Measurements from ENCODE around the gene AFF1.

AFF1 gene

GRCh38 chr4:87092389-87093141, 157.8 kb downstream of the AFF1 start:
- no peak for DNase-seq

GRCh38 chr4:87093443-87094123, 158.8 kb downstream of the AFF1 start:
- no peak for DNase-seq

- DNase-seq = no peak
Measured at GRCh38 chr4:87097075-87097474, 162.3 kb downstream of the AFF1 start.

GRCh38 chr4:87100168-87100567, 165.4 kb downstream of the AFF1 start:
- DNase-seq = no peak

- DNase-seq = no peak
Measured at GRCh38 chr4:87101543-87102199, 166.9 kb downstream of the AFF1 start.

- no peak for DNase-seq
Measured at GRCh38 chr4:87103086-87103485, 168.3 kb downstream of the AFF1 start.

- no peak for DNase-seq
Measured at GRCh38 chr4:87103691-87104187, 168.9 kb downstream of the AFF1 start.

GRCh38 chr4:87105101-87105845, 170.5 kb downstream of the AFF1 start:
- DNase-seq = no peak

GRCh38 chr4:87108142-87108546, 173.3 kb downstream of the AFF1 start:
- DNase-seq = no peak

- no peak for DNase-seq
Measured at GRCh38 chr4:87109121-87109520, 174.3 kb downstream of the AFF1 start.

- DNase-seq = no peak
Measured at GRCh38 chr4:87109945-87110344, 175.1 kb downstream of the AFF1 start.

- no peak for DNase-seq
Measured at GRCh38 chr4:87112063-87112462, 177.3 kb downstream of the AFF1 start.

GRCh38 chr4:87114245-87115062, 179.6 kb downstream of the AFF1 start:
- DNase-seq = no peak

- no peak for DNase-seq
Measured at GRCh38 chr4:87116231-87116630, 181.4 kb downstream of the AFF1 start.

- no peak for DNase-seq
Measured at GRCh38 chr4:87117051-87117731, 182.4 kb downstream of the AFF1 start.

- no peak for DNase-seq
Measured at GRCh38 chr4:87117732-87118075, 182.9 kb downstream of the AFF1 start.

GRCh38 chr4:87118421-87118820, 183.6 kb downstream of the AFF1 start:
- no peak for DNase-seq

GRCh38 chr4:87118826-87119225, 184.0 kb downstream of the AFF1 start:
- no peak for DNase-seq

- no peak for DNase-seq
Measured at GRCh38 chr4:87120010-87120409, 185.2 kb downstream of the AFF1 start.

GRCh38 chr4:87120411-87121162, 185.8 kb downstream of the AFF1 start:
- no peak for DNase-seq

All from activated CD4-positive, alpha-beta T cell treated with anti-CD3 and anti-CD28 coated beads for 1 hour (primary cell).